NCI-H510A treated with DMSO at 0.1 percent for 48 hours (cell line): ENCODE results near the gene ZMYND12.

Experiments
- DNase-seq: peaks from one replicate; lab custom pipeline; 2025; lab: John Stamatoyannopoulos, UW

ZMYND12 gene

GRCh38 chr1:42439940-42440339 is 15.9 kb downstream of the ZMYND12 start:
- DNase-seq: no peak

GRCh38 chr1:42434340-42434739 is 21.5 kb downstream of the ZMYND12 start:
- no peak for DNase-seq

- DNase-seq: no peak
These were observed 22.5 kb downstream of the ZMYND12 start for GRCh38 chr1:42433369-42433768.

- no peak for DNase-seq
These were observed 23.1 kb downstream of the ZMYND12 start for GRCh38 chr1:42432714-42433113.

GRCh38 chr1:42431514-42431913 is 24.3 kb downstream of the ZMYND12 start:
- no peak for DNase-seq

GRCh38 chr1:42430286-42431135 is 25.3 kb downstream of the ZMYND12 start:
- no peak for DNase-seq

- DNase-seq: no peak
These were observed 26.2 kb downstream of the ZMYND12 start for GRCh38 chr1:42429603-42430002.

- DNase-seq: no peak
These were observed 28.6 kb downstream of the ZMYND12 start for GRCh38 chr1:42427240-42427639.

- no peak for DNase-seq
These were observed 31.6 kb downstream of the ZMYND12 start for GRCh38 chr1:42424201-42424600.

GRCh38 chr1:42423681-42424080 is 32.1 kb downstream of the ZMYND12 start:
- peak; percentile 33 for DNase-seq

GRCh38 chr1:42422737-42423136 is 33.1 kb downstream of the ZMYND12 start:
- no peak for DNase-seq

GRCh38 chr1:42420911-42421585 is 34.8 kb downstream of the ZMYND12 start:
- peak; percentile 92 for DNase-seq

- no peak for DNase-seq
These were observed 35.7 kb downstream of the ZMYND12 start for GRCh38 chr1:42420121-42420520.

GRCh38 chr1:42419126-42419821 is 36.5 kb downstream of the ZMYND12 start:
- peak; percentile 50 for DNase-seq

GRCh38 chr1:42418516-42418915 is 37.3 kb downstream of the ZMYND12 start:
- DNase-seq: no peak

- no peak for DNase-seq
These were observed 38.7 kb downstream of the ZMYND12 start for GRCh38 chr1:42417166-42417565.

GRCh38 chr1:42414551-42415496 is 41.0 kb downstream of the ZMYND12 start:
- DNase-seq: no peak

- DNase-seq: no peak
These were observed 51.9 kb downstream of the ZMYND12 start for GRCh38 chr1:42403880-42404400.

- DNase-seq: no peak
These were observed 56.3 kb downstream of the ZMYND12 start for GRCh38 chr1:42399315-42400100.
